HG02970 (cell line): ENCODE data around the gene VWA5A.
"Not testable (repeated sequence)": the region's sequence is repeated elsewhere in the genome, so short reads cannot be mapped to it uniquely, and the experiment has no call there.

Source experiments
- ATAC-seq: cut with Tn5 transposase; IDR thresholded peaks from one replicate; pipeline ENCODE4 v1.9.1; 2021; ENCODE audit warnings: mild to moderate bottlenecking, moderate library complexity, moderate number of reproducible peaks; ENCODE audit not compliant: unreplicated experiment, low FRiP score

The VWA5A gene

DNA sequence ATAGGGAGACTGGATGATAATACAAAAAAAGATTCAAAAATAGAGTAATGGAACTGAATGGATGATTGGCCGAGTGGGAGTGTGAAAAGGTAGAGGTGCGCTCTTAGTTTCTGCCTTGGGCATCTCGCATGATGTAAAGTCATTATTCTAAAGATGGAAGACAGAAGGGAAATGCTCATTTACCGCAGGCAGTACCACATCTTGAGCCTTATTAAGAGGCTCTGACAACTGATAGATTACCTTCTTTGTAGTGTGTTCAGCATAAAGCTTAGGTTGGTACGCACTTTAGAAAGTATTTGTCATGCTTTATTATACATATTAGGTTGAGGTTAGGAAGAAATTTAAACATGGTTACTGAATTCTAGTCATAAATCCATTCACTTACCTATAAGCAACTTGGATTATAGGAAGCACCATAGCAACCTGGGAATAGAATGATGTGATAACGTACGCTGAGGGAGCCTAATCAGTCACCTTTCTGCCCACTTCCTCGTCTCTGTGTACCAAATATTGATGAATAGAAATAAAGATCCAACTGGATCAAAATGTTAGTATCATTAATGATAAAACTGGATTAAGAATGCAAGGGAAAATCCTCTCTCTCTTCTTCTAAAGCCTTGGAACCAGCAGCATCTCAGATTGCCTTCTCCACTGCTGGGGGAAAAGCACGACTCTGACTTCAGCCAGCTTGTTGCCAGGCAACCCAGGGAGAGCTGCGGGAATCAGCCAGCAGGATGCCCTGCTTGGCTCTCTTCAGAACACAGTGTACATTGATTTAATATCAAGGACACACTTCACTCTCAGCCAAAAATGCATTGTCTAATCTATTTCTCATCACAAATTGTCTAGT lies 29.0 kb upstream of the VWA5A start:
- no peak for ATAC-seq

DNA sequence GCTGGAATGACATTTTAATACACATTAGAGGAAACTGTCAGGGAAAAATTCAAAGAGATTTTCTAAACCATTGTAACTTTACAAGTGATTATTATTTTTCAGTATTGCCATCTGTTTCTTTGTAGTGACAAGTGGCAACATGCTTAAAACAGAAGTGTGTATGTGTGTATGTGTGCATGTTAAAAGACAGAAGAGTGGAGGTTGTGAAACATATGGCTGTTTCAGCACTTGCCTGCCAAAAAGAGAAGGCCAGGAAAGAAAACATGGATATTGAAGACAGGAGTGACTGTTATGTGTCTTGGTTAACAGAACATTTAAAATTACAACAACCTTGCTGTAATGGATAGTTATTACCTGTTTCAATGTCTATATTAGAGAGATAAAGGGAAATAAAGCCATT lies 24.3 kb upstream of the VWA5A start:
- no peak for ATAC-seq

DNA sequence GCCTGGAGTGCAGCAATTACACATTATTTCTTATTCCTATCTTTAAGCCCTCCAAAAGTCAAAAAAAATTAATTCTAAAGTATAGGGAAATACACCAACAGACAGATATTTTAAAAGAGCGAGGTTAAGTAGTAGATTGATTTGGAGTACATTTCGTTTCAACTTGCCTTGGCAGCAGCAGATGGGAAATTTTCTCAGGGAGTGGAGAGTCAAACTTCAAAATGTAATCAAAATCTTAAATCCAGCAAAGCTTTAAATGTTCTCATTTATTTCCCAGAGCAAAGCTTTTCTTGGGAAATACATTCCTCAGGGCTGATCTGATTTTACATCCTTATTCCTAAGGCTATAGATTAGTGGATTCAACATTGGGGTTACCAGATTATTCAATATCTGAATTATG lies 21.9 kb upstream of the VWA5A start:
- no peak for ATAC-seq

DNA sequence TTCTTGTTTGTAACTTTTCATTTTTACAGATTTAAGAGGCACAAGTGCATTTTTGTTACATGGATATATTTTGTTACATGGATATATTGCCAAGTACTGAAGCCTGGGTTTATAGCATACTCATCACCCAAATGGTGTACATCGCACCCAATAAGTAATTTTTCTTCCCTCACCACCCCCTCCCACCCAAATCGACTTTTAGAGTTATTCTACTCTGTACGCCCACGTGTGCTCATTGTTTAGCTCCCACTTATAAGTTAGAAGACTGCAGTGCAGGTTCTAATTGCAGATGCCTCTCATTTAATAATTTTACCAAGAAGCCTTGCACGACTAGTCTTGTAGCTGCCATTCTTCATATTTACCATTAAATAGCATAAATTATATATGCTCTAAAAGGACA lies 20.5 kb upstream of the VWA5A start:
- no peak for ATAC-seq

DNA sequence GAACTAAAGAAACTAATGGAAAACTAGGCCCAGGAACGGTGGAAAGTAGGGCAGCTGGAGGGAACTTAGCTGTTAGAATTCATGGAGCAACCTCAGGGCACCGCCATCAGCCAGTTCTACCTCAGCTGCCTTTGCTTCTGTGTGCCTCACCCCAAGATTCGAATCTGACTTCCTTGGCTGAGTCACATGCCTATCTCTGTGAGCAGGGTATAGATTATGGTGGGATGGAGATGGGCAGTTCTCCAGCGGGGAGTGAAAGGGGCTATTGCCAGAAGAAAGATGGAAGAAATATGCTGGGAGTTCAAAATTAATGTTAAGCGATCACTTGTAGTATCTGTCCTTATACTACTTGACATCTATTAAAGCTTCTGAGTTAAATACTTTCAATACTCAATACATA lies 18.9 kb upstream of the VWA5A start:
- ATAC-seq, result no peak

DNA sequence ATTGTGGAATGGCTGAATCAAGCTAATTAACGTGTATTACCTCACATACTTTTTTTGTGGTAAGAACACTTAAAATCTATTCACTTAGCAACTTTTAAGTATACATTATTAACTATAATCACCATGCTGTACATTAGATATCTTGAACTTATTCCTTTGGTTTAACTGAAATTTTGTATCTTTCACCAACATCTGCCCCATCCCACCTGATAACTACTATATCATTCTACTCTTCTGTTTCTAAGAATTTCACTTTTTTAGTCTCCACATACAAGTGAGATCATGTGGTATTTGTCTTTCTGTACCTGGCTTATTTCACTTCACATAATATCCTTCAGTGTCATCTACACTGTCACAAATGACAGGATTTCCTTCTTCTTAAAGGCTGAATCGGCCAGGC lies 17.1 kb upstream of the VWA5A start:
- ATAC-seq, result no peak

DNA sequence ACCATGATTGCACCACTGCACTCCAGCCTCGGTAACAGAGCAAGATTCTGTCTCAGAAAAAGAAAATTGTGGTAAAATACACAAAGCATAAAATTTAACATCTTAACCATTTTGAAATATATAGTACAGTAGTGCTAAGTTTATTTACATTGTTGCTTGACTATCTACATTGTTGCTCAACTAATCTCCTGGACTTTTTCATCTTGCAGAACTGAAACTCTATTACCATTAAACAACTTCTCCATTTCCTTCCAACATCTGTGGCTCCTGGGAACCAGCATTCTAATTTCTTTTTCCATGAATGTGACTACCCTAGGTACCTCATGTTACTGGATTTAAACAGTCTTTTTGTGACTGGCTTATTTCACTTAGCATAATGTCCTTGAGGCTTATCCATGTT lies 13.5 kb upstream of the VWA5A start:
- no peak for ATAC-seq

DNA sequence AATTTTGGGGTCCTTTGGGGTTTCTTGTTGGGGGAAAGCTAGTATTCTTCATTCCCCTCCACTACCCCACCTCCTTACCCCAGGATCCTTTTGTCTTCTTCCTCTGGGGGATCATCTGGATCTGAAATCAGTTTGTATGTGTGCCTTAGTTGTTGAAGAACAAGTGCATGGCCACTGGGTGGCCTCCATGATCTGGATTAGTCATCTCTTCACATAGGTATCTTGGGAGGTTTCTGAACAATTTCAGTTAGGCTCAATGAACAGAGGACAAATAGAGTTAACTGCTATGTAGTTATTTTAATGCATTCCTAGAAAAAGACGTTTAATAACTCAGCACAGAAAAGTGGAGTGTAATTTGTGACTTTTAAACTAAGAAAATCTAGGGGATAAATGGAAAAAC lies 7.1 kb upstream of the VWA5A start:
- ATAC-seq, result no peak

DNA sequence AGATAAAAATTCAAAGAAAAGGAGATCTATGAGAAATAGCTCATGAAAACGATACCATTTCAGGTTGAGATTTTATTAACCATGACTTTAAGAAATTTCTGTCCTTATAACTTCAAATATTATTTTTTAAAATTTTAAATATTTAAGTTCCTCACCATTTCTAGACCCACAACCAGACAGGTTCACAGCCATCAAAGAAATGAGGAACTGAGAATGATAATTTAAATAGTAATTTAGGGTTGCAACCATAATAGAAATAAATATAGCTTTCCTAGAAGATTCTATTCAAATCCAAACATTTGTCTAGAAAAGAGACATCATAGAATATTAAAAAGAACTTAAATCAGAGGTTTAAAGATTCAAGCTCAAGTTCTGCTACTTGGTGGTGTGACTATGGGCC lies 5.9 kb upstream of the VWA5A start:
- no peak for ATAC-seq

DNA sequence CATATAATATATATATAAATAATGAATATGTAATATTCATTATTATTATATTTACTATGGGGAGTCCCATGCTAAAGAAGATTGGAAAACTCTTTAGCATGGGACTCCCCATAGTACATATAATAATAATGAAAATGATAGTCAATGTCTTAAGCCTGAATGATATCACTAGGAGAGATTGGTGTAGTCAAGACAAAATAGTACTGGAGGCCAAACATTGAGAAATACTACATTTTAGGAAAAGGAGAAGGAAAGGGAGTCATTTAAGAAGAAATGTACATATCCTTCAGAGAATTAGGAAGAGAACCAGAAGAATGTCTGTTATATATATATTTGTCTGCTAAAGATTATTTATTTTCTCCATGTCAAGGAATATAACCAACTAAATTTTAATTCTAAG lies 5.0 kb upstream of the VWA5A start:
- no peak for ATAC-seq

DNA sequence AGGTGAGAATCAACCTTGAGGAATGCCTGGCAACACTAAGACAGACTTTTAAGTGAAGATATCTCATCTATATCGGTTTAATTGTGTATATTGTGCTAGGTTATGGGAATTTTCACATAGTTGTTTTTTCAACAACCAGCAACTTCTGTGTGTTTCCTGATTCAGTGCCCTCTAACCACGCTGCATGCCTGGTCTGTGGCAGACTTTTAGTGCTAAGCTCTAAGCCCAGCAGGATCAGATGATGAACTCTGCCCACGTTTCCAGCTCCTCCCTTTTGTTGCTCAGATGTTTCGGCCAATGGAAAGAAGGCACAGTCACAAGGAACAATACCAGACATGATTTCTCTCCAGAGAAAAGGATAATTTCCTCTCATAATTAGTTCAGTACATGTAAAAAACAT lies 1.4 kb upstream of the VWA5A start:
- no peak for ATAC-seq

DNA sequence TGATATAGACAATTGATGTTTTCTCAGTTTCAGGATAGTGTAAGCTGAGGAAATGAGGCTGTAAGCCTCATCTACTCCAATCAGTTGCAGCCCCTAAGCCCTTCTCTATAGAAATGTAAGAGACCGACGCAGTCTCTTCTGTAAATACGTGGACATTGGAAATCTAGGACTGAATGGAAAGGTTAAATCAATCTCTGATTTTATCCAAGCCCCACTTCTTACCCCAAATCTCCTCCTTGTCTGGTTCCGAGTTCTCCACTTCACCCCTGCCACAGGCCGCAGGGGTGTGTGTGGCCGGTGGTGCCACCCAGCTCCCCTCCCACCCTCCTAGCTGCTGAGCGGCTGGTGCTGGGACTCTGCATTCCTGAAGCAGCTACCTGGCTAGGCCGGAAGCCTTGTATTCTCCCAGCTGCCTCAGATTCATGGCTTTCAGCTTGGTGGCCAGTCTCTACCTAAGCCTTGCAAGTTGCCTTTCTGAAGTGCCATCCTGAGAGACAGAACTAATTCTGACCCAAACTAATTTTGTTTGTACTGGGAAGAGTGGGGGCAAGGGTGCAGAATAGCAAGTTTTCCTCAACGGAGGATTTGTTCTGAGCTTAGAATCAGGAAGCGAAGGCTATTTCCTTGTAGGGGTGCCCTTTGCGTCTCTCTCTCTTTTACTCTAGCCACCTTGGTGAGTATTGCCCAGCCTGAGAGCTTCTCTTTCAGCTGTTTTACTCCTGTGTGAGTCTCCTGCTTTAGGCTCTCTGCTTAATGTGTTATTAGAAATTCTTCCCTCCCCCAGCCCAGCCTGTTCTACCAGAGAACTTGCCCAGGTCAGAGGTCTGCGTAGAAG lies 749 bp downstream of the VWA5A start:
- peak; percentile 22 for ATAC-seq

DNA sequence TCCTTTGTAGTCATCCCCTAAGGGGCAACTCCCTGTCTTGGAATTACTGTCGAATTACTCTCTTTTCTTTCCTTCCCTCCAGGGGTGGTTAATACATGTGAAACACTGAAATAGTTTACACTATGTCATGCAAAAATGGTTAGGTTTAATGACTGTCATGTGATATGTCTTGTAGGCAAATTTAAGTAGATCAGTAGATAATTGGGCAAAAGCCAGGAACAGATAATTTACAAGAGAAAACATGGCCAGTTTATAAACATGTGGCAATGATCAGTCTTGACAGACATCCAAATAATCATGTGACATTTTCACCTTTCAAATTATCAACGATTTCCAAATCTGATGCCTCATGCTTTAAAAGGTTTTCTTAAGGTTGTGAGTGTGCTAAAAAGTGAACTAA lies 3.9 kb downstream of the VWA5A start:
- no peak for ATAC-seq

DNA sequence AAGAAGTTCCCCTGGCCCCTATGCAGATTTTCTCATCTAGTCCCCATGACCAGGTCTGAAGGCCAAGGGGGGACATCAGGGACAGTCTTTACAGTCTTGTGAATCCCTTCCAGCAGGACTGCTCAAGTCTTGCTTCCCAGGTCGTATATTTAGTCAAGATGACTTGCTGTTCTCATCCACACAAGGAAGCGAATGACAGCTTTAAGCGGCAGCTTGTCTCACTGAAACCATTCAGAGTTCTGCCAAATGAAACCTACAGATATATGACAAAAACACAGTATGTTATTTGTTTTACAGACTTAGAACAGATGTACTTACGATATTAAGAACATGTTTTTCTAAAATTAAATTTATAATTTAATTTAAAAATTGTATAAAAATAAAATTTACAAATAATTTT lies 5.6 kb downstream of the VWA5A start:
- no peak for ATAC-seq

DNA sequence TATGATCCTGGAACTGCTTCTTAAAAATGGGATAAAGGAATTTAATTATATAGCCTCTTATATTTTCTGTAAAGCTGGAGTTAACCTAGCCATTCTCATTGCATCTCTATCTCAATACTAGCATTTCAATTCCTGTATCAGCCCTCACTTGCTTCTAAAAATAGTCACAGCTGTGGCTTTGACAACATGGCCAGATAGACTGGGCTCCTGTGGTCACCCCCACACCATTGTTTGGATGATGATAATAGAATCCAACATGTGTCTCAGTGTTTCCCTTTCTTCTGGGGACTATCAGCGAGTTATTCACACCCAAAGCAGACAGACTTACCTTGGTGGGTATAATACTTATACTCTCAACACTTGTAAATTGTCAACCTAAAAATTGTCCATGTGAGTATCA lies 6.9 kb downstream of the VWA5A start:
- ATAC-seq, result no peak

DNA sequence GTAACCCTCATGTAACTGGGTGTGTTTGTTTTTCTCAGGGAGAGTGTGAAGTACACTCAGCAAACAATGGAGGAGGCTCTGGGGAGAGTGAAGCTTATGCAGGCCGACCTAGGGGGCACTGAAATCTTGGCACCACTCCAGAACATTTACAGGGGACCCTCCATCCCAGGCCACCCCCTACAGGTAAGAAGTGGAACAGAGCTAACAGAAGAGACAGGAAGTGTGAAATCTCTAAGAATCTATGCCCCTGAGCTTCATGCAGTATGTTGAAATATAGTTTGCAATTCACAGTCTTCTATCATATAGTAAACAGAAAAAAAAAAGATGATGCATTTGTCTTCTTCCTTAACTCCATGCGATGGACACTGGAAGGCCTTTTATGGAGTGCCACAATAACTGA lies 8.4 kb downstream of the VWA5A start:
- ATAC-seq, result no peak

DNA sequence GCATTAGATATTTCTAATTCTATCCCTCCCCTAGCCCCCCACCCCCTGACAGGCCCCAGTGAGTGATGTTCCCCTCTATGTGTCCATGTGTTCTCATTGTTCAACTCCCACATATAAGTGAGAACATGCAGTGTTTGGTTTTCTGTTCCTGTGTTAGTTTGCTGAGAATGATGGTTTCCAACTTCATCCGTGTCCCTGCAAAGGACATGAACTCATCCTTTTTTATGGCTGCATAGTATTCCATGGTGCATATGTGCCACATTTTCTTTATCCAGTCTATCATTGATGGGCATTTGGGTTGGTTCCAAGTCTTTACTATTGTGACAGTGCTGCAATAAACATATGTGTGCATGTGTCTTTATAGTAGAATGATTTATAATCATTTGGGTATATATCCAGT lies 11.9 kb downstream of the VWA5A start:
- ATAC-seq, result not testable (repeated sequence)

DNA sequence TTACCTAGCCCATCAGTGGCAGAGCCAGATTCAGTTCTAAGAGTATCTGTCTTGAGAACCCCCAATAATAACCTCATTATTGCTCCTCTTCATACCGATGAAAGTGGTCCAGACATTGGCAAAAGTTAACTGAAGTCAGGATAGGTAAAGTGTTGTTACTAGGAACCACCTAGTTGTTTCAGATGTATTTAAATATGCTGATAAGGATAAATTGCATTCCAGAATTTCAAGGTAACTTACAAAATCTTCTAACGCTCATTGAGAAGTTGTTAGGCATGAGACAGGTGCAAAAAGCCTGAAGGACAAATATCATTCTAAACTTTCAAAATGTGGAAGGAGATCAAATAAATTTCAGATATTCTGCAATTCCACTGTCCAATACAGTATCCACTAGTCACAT lies 27.8 kb downstream of the VWA5A start:
- ATAC-seq, result no peak

DNA sequence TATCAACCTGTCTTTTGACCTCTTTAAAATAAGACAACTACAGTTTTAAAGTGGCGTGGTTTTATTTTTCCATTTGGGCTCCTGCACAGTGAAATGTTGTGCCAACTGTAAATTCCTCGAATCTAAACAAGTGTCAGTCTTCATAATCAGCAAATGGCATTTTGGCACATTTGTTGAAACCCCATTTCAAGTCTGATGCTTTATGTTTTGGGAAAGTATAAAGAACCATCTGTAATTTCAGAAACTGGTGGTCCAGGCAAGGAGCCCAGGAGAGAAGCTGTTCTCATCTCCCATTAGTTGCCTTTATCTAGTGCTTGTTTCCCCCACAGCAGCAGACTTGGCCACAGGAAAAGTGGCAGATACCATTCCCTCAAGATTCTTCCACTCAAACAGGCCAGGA lies 32.7 kb downstream of the VWA5A start:
- ATAC-seq, result no peak

DNA sequence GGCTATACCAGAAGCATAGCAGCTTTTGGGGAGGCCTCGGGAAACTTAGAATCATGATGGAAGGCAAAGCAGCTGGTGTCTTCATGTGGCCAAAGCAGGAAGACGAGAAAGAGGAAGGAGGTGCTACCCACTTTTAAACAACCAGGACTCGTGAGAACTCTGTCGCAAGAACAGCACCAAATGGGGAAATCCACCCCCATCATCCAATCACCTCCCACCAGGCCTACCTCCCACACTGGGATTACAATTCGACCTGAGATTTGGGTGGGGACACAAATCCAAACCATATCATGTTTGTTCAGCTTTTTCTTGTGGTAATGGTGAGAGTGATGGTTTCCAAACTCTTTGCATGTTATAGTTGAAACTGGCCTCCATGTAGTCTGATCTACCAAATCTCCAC lies 35.4 kb downstream of the VWA5A start:
- ATAC-seq, result no peak

DNA sequence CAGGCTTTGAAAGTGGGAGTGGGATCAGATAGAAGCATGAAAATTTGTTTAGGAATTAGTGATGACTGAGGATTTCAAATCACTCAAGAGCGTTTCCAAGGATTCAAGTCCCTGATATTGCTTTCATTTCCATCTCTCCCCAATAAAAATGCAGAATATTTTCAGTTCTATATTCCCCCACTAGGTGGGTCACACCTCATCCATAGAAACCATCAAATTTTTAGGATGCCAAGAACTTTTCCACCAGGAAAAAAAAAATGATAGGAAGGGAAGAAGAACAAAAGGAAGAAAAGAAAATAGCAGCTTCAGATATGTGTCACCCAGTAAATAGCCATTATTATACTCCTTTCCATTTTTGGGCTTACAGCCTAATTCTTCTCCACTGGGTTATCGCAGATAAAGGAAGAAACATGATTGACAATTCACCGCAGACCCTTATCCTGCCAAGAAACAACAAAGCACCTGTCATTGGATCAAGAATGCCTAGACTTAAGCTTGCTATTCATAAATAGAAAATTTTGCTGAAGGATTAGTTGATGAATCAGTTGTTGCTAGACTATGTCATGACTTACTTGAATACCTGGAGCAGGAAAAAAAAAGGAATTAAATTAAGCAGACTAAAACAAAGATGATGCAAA lies 37.6 kb downstream of the VWA5A start:
- no peak for ATAC-seq
